Thymus (tissue), 11 donors: ENCODE results near the gene ADGRA1. TPM values are rescaled to one million over a fixed set of nuclear protein-coding genes. Genes with fewer than 3 reads are reported as not detected.
"Not testable (repeated sequence)": the region's sequence is repeated elsewhere in the genome, so short reads cannot be mapped to it uniquely, and the experiment has no call there.

Source experiments
- DNase-seq, 9 donors: peaks; one replicate each; pipeline ENCODE4 v3.0.0-alpha.2; 2013; ENCODE audit warnings: low spot score in 9 of 9, low read depth in 6 of 9, missing footprints in 1 of 9
- H3K27ac ChIP-seq, 2 donors: one replicate each; pipeline ENCODE4 v1.5.1; 2013; ENCODE audit warnings: control low read depth in 1 of 2, low read depth in 1 of 2, low read length in 1 of 2, mild to moderate bottlenecking in 1 of 2, moderate library complexity in 1 of 2
- H3K27me3 ChIP-seq, 2 donors: one replicate each; pipeline ENCODE4 v1.5.1; 2013; ENCODE audit warnings: low read length in 1 of 2; ENCODE audit not compliant: control insufficient read depth in 2 of 2, insufficient read depth in 1 of 2
- H3K36me3 ChIP-seq, 2 donors: one replicate each; pipeline ENCODE4 v1.5.1; 2013; ENCODE audit warnings: low read length in 1 of 2, mild to moderate bottlenecking in 1 of 2, moderate library complexity in 1 of 2; ENCODE audit not compliant: control insufficient read depth in 2 of 2, insufficient read depth in 2 of 2
- H3K4me1 ChIP-seq, 2 donors: one replicate each; pipeline ENCODE4 v1.5.1; 2013; ENCODE audit warnings: low read length in 2 of 2; ENCODE audit not compliant: control insufficient read depth in 2 of 2, insufficient read depth in 2 of 2
- H3K4me3 ChIP-seq, 2 donors: one replicate each; pipeline ENCODE4 v1.5.1; 2013; ENCODE audit warnings: low read length in 2 of 2, control low read depth in 1 of 2, mild to moderate bottlenecking in 1 of 2
- H3K9me3 ChIP-seq, 2 donors: one replicate each; pipeline ENCODE4 v1.5.1; 2013; ENCODE audit warnings: low read length in 1 of 2, mild to moderate bottlenecking in 1 of 2; ENCODE audit not compliant: control insufficient read depth in 2 of 2, insufficient read depth in 1 of 2
- WGBS: extraction: QIAGEN DNeasy Blood & Tissue Kit; methylation state at CpG from one replicate; pipeline ENCODE4 v1.1.7; 2013; 5-methylcytosine and 5-hydroxymethylcytosine counted together
- polyA plus RNA-seq: library from polyadenylated mRNA; stranded (reverse); fragments of 200-250 nt; gene quantifications from one replicate; pipeline ENCODE4 v1.2.3, GENCODE V29; 2013
- total RNA-seq: library from RNA; stranded (reverse); fragments of 120-200 nt; gene quantifications from one replicate; pipeline ENCODE4 v1.2.4, GENCODE V29; 2013
- donor health status: healthy.

The ADGRA1 gene
- total and polyA plus RNA-seq, 2 donors = 0.02 TPM; not detected in 1

- Histone ChIP-seq H3K9me3 (peaks cover 0 to 3% of the 10 kb centered on the region in 2 donors), H3K27ac (no peak overlapping the region), H3K27me3 (peaks cover 0 to 13% of the 10 kb centered on the region in 2 donors), H3K4me3 (no peak overlapping the region), H3K36me3 (no peaks in the 10 kb centered on the region), H3K4me1 (no peaks in the 10 kb centered on the region)
- no peak for DNase-seq
- 96% methylated on average over 14 of the region's 14 CpGs for WGBS
Observed at GRCh38 chr10:133052076-133052475, 35.6 kb upstream of the ADGRA1 start.

GRCh38 chr10:133053527-133054133, 34.1 kb upstream of the ADGRA1 start:
- H3K9me3 ChIP-seq, H3K27ac ChIP-seq, H3K36me3 ChIP-seq, H3K27me3 ChIP-seq, H3K4me3 ChIP-seq, DNase-seq, H3K4me1 ChIP-seq: not testable (repeated sequence)
- 94% methylated on average over 10 of the region's 10 CpGs for WGBS

DNA sequence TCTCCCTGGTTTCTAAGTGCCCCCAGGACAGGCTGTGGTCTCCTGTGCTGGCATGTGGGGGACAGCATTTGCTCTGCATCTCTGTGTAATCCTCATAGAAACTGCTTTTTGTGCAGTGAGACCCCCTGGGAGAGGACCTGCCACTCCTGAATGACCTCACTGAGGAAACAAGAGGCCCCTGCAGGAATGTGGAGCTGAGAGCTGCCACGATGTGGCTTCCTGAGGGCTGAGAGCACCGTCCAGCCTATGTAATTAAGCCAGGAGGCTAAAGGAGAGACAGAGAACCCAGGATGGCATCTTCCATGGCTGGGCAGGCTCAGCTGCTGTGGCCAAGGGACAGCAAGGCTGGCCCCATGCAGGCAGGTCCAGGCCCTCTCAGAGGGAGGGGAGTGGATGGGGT, 32.3 kb upstream of the ADGRA1 start:
- WGBS = 33% methylated on average over 2 of the region's 2 CpGs
- H3K4me1 ChIP-seq = no peaks in the 10 kb centered on the region
- H3K4me3 ChIP-seq = no peak overlapping the region
- no peak for DNase-seq
- H3K9me3 ChIP-seq = peaks cover 0 to 8% of the 10 kb centered on the region in 2 donors
- H3K27me3 ChIP-seq = no peaks in the 10 kb centered on the region
- H3K27ac ChIP-seq = no peak overlapping the region
- H3K36me3 ChIP-seq = no peaks in the 10 kb centered on the region

GRCh38 chr10:133056001-133056400, 31.7 kb upstream of the ADGRA1 start:
- Histone ChIP-seq H3K9me3 (peaks cover 0 to 8% of the 10 kb centered on the region in 2 donors), H3K27me3 (no peaks in the 10 kb centered on the region), H3K4me3 (no peak overlapping the region), H3K27ac (no peak overlapping the region), H3K4me1 (no peaks in the 10 kb centered on the region), H3K36me3 (no peaks in the 10 kb centered on the region)
- 95% methylated on average over 13 of the region's 13 CpGs for WGBS
- DNase-seq = no peak

DNA sequence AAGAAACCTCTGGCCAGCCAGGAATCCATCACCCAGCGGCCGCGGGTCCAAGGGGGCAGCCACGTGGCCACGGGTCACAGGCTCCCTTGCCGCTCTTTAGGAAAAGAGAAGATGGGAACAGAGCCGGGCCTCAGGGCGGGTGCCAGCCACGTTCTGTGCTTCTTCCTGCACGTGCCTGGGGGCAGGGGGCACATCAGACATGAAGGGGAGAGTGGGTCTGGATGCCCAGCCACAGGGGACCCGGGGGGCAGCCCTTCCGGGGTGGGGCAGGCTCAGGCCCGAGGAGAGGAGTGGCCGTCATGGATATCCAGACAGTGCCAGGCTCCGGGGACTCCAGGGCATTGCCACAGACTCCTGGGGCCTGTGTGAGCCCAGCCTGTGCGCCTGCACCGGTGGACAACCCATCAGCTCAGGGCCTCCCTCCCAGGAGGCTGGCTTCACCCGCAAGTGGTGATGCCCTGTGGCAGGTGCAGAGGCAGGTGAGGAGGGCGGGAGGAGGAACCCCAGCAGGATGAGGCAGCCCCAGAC, 31.0 kb upstream of the ADGRA1 start:
- Histone ChIP-seq H3K36me3 (no peaks in the 10 kb centered on the region), H3K27me3 (no peaks in the 10 kb centered on the region), H3K4me1 (no peaks in the 10 kb centered on the region), H3K4me3 (no peak overlapping the region), H3K27ac (no peak overlapping the region), H3K9me3 (peaks cover 1 to 10% of the 10 kb centered on the region in 2 donors)
- DNase-seq = no peak
- 89% methylated on average over 19 of the region's 19 CpGs for WGBS

GRCh38 chr10:133058331-133059092, 29.2 kb upstream of the ADGRA1 start:
- Histone ChIP-seq H3K27ac (no peak overlapping the region), H3K4me1 (no peaks in the 10 kb centered on the region), H3K4me3 (no peak overlapping the region), H3K36me3 (no peaks in the 10 kb centered on the region), H3K9me3 (peaks cover 1 to 16% of the 10 kb centered on the region in 2 donors), H3K27me3 (no peaks in the 10 kb centered on the region)
- no peak for DNase-seq
- WGBS = 10% methylated on average over 13 of the region's 13 CpGs

GRCh38 chr10:133059093-133059470, 28.6 kb upstream of the ADGRA1 start:
- Histone ChIP-seq H3K36me3 (no peaks in the 10 kb centered on the region), H3K4me3 (no peak overlapping the region), H3K27me3 (no peaks in the 10 kb centered on the region), H3K9me3 (peaks cover 1 to 16% of the 10 kb centered on the region in 2 donors), H3K4me1 (no peaks in the 10 kb centered on the region), H3K27ac (no peak overlapping the region)
- 90% methylated on average over 7 of the region's 7 CpGs for WGBS
- no peak for DNase-seq

DNA sequence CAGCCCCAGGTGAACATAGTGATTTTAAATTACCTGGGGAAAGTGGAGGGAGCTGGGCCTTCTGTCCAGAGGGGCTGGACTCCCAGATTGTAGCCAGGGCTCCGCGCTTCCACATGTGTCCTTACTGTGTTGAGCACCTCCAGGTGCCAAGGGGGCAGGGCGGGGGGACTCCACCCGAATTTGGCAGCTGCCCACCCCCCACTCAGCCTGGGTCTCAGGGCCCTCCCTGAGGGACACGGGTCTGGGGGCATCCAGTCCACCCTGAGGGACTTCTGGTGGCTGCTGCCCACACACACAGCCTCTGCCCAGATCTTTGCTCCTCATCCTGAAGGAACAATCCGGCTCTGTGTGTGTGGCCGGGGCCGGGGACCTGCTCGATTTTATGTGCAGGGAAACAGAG, 28.2 kb upstream of the ADGRA1 start:
- Histone ChIP-seq H3K27me3 (no peaks in the 10 kb centered on the region), H3K27ac (no peak overlapping the region)
- 95% methylated on average over 9 of the region's 9 CpGs for WGBS

DNA sequence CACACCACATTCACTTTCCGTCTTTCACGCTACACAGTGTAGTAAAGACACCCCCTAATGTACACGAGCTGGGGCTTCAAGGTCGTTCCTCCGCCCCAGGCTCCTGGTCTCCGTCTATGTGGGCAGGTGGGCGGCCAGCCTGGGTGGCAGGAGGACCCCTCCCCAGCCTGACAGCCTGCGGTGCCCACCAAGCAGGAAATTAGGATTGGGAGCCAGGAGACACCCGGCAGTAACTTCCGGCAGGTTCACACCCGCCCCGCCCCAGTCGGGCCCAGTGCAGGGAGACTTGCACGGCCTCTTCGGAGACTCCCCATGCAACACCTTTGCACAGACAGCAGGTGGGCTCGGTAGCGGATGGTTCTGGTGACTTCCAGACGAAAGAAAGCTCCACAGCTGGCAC, 27.7 kb upstream of the ADGRA1 start:
- Histone ChIP-seq H3K4me1 (no peaks in the 10 kb centered on the region), H3K9me3 (peaks cover 1 to 16% of the 10 kb centered on the region in 2 donors), H3K27me3 (no peaks in the 10 kb centered on the region), H3K4me3 (no peak overlapping the region), H3K36me3 (no peaks in the 10 kb centered on the region), H3K27ac (no peak overlapping the region)
- no peak for DNase-seq
- WGBS = 96% methylated on average over 18 of the region's 18 CpGs

More for the DNA sequence above, 28.2 kb upstream of the ADGRA1 start:
- Histone ChIP-seq H3K4me1 (no peaks in the 10 kb centered on the region), H3K9me3 (peaks cover 1 to 16% of the 10 kb centered on the region in 2 donors), H3K36me3 (no peaks in the 10 kb centered on the region), H3K4me3 (no peak overlapping the region)
- DNase-seq = no peak
